ENCODE results near the gene SCIN.
"Not testable (repeated sequence)": the region's sequence is repeated elsewhere in the genome, so short reads cannot be mapped to it uniquely, and the experiment has no call there.

Gene SCIN

GRCh38 chr7:12648704-12649261 is 78.3 kb downstream of the SCIN start:
- DNase-seq (ENCODE audit: insufficient read length, low spot score) (no peak), FAIRE-seq (no peak)
- TF ChIP-seq POU2F2 (IDR thresholded peaks at IDR 0.05; ENCODE audit: low read depth, low read length) (no peak), POLR2AphosphoS5 (IDR thresholded peaks at IDR 0.05; ENCODE audit: low read depth, low read length) (no peak), SPI1 (IDR thresholded peaks at IDR 0.05; ENCODE audit: low read depth, low read length) (no peak), POLR2A (IDR thresholded peaks at IDR 0.05; ENCODE audit: low read depth, low read length) (no peak), TAF1 (IDR thresholded peaks at IDR 0.05; ENCODE audit: low read depth, low read length) (no peak), PAX5 (IDR thresholded peaks at IDR 0.05; ENCODE audit: insufficient read depth, low read length, severe bottlenecking) (no peak)

- DNase-seq (ENCODE audit: insufficient read length, low spot score) (no peak), FAIRE-seq (no peak)
- TF ChIP-seq PAX5 (IDR thresholded peaks at IDR 0.05; ENCODE audit: insufficient read depth, low read length, severe bottlenecking), result no peak
- no peak for TF ChIP-seq POLR2AphosphoS5 (IDR thresholded peaks at IDR 0.05; ENCODE audit: low read depth, low read length)
- TF ChIP-seq POU2F2 (IDR thresholded peaks at IDR 0.05; ENCODE audit: low read depth, low read length), result no peak
- no peak for TF ChIP-seq POLR2A (IDR thresholded peaks at IDR 0.05; ENCODE audit: low read depth, low read length)
- TF ChIP-seq SPI1 (IDR thresholded peaks at IDR 0.05; ENCODE audit: low read depth, low read length), result no peak
- TF ChIP-seq TAF1 (IDR thresholded peaks at IDR 0.05; ENCODE audit: low read depth, low read length), result no peak
Measured at GRCh38 chr7:12649348-12649747, 78.8 kb downstream of the SCIN start.

GRCh38 chr7:12650080-12650479 is 79.6 kb downstream of the SCIN start:
- DNase-seq (ENCODE audit: insufficient read length, low spot score), result no peak
- TF ChIP-seq TAF1 (IDR thresholded peaks at IDR 0.05; ENCODE audit: low read depth, low read length) (no peak), POLR2A (IDR thresholded peaks at IDR 0.05; ENCODE audit: low read depth, low read length) (no peak), PAX5 (IDR thresholded peaks at IDR 0.05; ENCODE audit: insufficient read depth, low read length, severe bottlenecking) (no peak), SPI1 (IDR thresholded peaks at IDR 0.05; ENCODE audit: low read depth, low read length) (no peak), POU2F2 (IDR thresholded peaks at IDR 0.05; ENCODE audit: low read depth, low read length) (no peak), POLR2AphosphoS5 (IDR thresholded peaks at IDR 0.05; ENCODE audit: low read depth, low read length) (no peak)
- FAIRE-seq, result no peak

GRCh38 chr7:12653110-12653509 is 82.6 kb downstream of the SCIN start:
- TF ChIP-seq POU2F2 (IDR thresholded peaks at IDR 0.05; ENCODE audit: low read depth, low read length), result no peak
- TF ChIP-seq TAF1 (IDR thresholded peaks at IDR 0.05; ENCODE audit: low read depth, low read length), result no peak
- no peak for TF ChIP-seq POLR2A (IDR thresholded peaks at IDR 0.05; ENCODE audit: low read depth, low read length)
- no peak for TF ChIP-seq PAX5 (IDR thresholded peaks at IDR 0.05; ENCODE audit: insufficient read depth, low read length, severe bottlenecking)
- no peak for TF ChIP-seq POLR2AphosphoS5 (IDR thresholded peaks at IDR 0.05; ENCODE audit: low read depth, low read length)
- TF ChIP-seq SPI1 (IDR thresholded peaks at IDR 0.05; ENCODE audit: low read depth, low read length), result no peak
- no peak for DNase-seq (ENCODE audit: insufficient read length, low spot score)
- no peak for FAIRE-seq

- FAIRE-seq (no peak), DNase-seq (ENCODE audit: insufficient read length, low spot score) (no peak)
- no peak for TF ChIP-seq POLR2AphosphoS5 (IDR thresholded peaks at IDR 0.05; ENCODE audit: low read depth, low read length)
- TF ChIP-seq TAF1 (IDR thresholded peaks at IDR 0.05; ENCODE audit: low read depth, low read length), result no peak
- no peak for TF ChIP-seq PAX5 (IDR thresholded peaks at IDR 0.05; ENCODE audit: insufficient read depth, low read length, severe bottlenecking)
- no peak for TF ChIP-seq POU2F2 (IDR thresholded peaks at IDR 0.05; ENCODE audit: low read depth, low read length)
- no peak for TF ChIP-seq SPI1 (IDR thresholded peaks at IDR 0.05; ENCODE audit: low read depth, low read length)
- no peak for TF ChIP-seq POLR2A (IDR thresholded peaks at IDR 0.05; ENCODE audit: low read depth, low read length)
Measured at GRCh38 chr7:12653518-12653917, 83.0 kb downstream of the SCIN start.

- TF ChIP-seq TAF1 (IDR thresholded peaks at IDR 0.05; ENCODE audit: low read depth, low read length), result no peak
- no peak for TF ChIP-seq POLR2A (IDR thresholded peaks at IDR 0.05; ENCODE audit: low read depth, low read length)
- TF ChIP-seq SPI1 (IDR thresholded peaks at IDR 0.05; ENCODE audit: low read depth, low read length), result no peak
- TF ChIP-seq POLR2AphosphoS5 (IDR thresholded peaks at IDR 0.05; ENCODE audit: low read depth, low read length), result no peak
- TF ChIP-seq PAX5 (IDR thresholded peaks at IDR 0.05; ENCODE audit: insufficient read depth, low read length, severe bottlenecking), result no peak
- no peak for TF ChIP-seq POU2F2 (IDR thresholded peaks at IDR 0.05; ENCODE audit: low read depth, low read length)
- no peak for DNase-seq (ENCODE audit: insufficient read length, low spot score)
- FAIRE-seq, result no peak
Measured at GRCh38 chr7:12655161-12655560, 84.6 kb downstream of the SCIN start.

GRCh38 chr7:12660423-12660822 is 89.9 kb downstream of the SCIN start:
- FAIRE-seq; DNase-seq (ENCODE audit: insufficient read length, low spot score): not testable (repeated sequence)

- not testable (repeated sequence) for FAIRE-seq
Measured at GRCh38 chr7:12660986-12661385, 90.5 kb downstream of the SCIN start.

GRCh38 chr7:12661581-12661980 is 91.1 kb downstream of the SCIN start:
- no peak for FAIRE-seq
- no peak for DNase-seq (ENCODE audit: insufficient read length, low spot score)
- TF ChIP-seq POLR2A (IDR thresholded peaks at IDR 0.05; ENCODE audit: low read depth, low read length) (no peak), SPI1 (IDR thresholded peaks at IDR 0.05; ENCODE audit: low read depth, low read length) (no peak), POU2F2 (IDR thresholded peaks at IDR 0.05; ENCODE audit: low read depth, low read length) (no peak), TAF1 (IDR thresholded peaks at IDR 0.05; ENCODE audit: low read depth, low read length) (no peak), POLR2AphosphoS5 (IDR thresholded peaks at IDR 0.05; ENCODE audit: low read depth, low read length) (no peak), PAX5 (IDR thresholded peaks at IDR 0.05; ENCODE audit: insufficient read depth, low read length, severe bottlenecking) (no peak)

More at GRCh38 chr7:12660986-12661385, 90.5 kb downstream of the SCIN start:
- not testable (repeated sequence) for DNase-seq (ENCODE audit: insufficient read length, low spot score)

GRCh38 chr7:12670000-12670729 is 99.6 kb downstream of the SCIN start:
- no peak for FAIRE-seq
- DNase-seq (ENCODE audit: insufficient read length, low spot score), result no peak
- no peak for TF ChIP-seq POLR2AphosphoS5 (IDR thresholded peaks at IDR 0.05; ENCODE audit: low read depth, low read length)
- TF ChIP-seq SPI1 (IDR thresholded peaks at IDR 0.05; ENCODE audit: low read depth, low read length), result no peak
- no peak for TF ChIP-seq POLR2A (IDR thresholded peaks at IDR 0.05; ENCODE audit: low read depth, low read length)
- no peak for TF ChIP-seq PAX5 (IDR thresholded peaks at IDR 0.05; ENCODE audit: insufficient read depth, low read length, severe bottlenecking)

Data from GM12891 (cell line).